RWPE2 (cell line): ENCODE data around the gene RAPGEF4.

ENCODE experiments used
- ATAC-seq: fragments of 200-7000 bp; cut with Tn5 transposase; 3 replicates; pipeline ENCODE4 v1.9.1; 2021; ENCODE audit warnings: low read depth
- DNase-seq: peaks from one replicate; pipeline ENCODE4 v3.0.0-alpha.2; 2020; ENCODE audit warnings: low spot score
- H3K27ac ChIP-seq: fragments of 450-650 bp; 2 replicates; pipeline ENCODE4 v1.5.1; 2017; ENCODE audit warnings: mild to moderate bottlenecking; ENCODE audit not compliant: poor library complexity, severe bottlenecking
- H3K27me3 ChIP-seq: fragments of 250-450 bp; sonication (Bioruptor Pico); 2 replicates; pipeline ENCODE4 v1.5.1; 2021; ENCODE audit warnings: mild to moderate bottlenecking, moderate library complexity; ENCODE audit not compliant: insufficient read depth, poor library complexity, severe bottlenecking
- H3K36me3 ChIP-seq: fragments of 250-450 bp; sonication (Bioruptor Pico); 2 replicates; pipeline ENCODE4 v1.5.1; 2020; ENCODE audit warnings: low read depth, mild to moderate bottlenecking, moderate library complexity
- H3K4me1 ChIP-seq: fragments of 250-450 bp; sonication (Bioruptor Pico); 2 replicates; pipeline ENCODE4 v1.5.1; 2021; ENCODE audit warnings: mild to moderate bottlenecking, moderate library complexity; ENCODE audit not compliant: insufficient read depth, poor library complexity, severe bottlenecking
- H3K4me3 ChIP-seq: fragments of 250-450 bp; sonication (Bioruptor Pico); 2 replicates; pipeline ENCODE4 v1.5.1; 2021; ENCODE audit warnings: mild to moderate bottlenecking, moderate library complexity; ENCODE audit not compliant: severe bottlenecking
- H3K9me3 ChIP-seq: fragments of 250-450 bp; sonication (Bioruptor Pico); 2 replicates; pipeline ENCODE4 v1.5.1; 2021; ENCODE audit warnings: mild to moderate bottlenecking, moderate library complexity; ENCODE audit not compliant: severe bottlenecking
- TF ChIP-seq, protein P1 (sequence below): fragments of 450-650 bp; IDR thresholded peaks from one replicate; pipeline ENCODE4 v1.5.1; 2017; ENCODE audit warnings: mild to moderate bottlenecking, moderate library complexity; ENCODE audit not compliant: poor library complexity, severe bottlenecking

The RAPGEF4 gene

GRCh38 chr2:173001664-173002604, 266.3 kb downstream of the RAPGEF4 start:
- DNase-seq = no peak

DNA sequence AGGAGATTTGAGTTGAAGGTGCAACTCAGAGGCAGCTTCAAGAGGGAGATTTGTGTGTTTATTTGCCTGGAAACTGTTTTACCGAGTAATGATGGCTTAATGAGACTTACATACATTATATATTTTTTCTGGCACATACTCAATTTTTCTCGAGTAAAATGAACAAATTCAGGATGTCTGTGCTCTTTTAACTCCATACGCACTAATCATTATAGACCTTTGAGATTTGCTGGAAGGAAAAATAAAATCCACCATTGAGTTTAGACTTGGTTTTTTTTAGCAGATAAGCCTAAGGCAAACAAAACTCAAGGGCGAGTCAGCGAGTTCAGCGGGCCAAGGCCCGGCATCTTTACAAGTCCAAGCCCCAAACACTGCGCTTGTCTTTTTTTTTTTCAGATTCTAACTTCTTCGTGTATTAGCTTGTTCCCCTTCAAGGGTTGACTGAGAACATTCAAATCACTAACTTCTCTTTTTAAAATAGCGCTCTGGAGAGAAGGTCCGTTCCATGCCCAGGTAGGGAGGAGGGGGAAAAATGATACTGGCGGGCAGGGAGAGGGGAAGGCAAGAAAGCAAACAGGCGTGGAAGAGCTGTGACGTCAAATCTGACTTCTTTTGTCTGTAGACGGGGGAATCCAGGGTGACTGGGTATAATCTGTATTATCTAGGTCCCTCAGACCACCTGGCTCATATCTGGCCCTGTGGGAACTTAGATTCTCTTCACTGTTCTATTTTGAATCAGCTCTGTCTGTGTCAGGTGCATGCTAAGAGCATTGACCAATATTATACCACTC, 267.3 kb downstream of the RAPGEF4 start:
- no peak overlapping the region for H3K4me3 ChIP-seq
- peaks cover 21% of the 10 kb centered on the region for H3K4me1 ChIP-seq
- no peaks in the 10 kb centered on the region for H3K27me3 ChIP-seq
- TF ChIP-seq, protein P1, sequence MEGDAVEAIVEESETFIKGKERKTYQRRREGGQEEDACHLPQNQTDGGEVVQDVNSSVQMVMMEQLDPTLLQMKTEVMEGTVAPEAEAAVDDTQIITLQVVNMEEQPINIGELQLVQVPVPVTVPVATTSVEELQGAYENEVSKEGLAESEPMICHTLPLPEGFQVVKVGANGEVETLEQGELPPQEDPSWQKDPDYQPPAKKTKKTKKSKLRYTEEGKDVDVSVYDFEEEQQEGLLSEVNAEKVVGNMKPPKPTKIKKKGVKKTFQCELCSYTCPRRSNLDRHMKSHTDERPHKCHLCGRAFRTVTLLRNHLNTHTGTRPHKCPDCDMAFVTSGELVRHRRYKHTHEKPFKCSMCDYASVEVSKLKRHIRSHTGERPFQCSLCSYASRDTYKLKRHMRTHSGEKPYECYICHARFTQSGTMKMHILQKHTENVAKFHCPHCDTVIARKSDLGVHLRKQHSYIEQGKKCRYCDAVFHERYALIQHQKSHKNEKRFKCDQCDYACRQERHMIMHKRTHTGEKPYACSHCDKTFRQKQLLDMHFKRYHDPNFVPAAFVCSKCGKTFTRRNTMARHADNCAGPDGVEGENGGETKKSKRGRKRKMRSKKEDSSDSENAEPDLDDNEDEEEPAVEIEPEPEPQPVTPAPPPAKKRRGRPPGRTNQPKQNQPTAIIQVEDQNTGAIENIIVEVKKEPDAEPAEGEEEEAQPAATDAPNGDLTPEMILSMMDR = no peak
- 0 out of 3 replicates have a peak, but pooled peaks have one; percentile 21 for ATAC-seq
- H3K9me3 ChIP-seq = no peaks in the 10 kb centered on the region
- no peak for DNase-seq
- H3K36me3 ChIP-seq = no peaks in the 10 kb centered on the region
- no peak overlapping the region for H3K27ac ChIP-seq

More at GRCh38 chr2:173001664-173002604, 266.3 kb downstream of the RAPGEF4 start:
- no peak overlapping the region for H3K4me3 ChIP-seq
- H3K27ac ChIP-seq = no peak overlapping the region
- H3K36me3 ChIP-seq = no peaks in the 10 kb centered on the region
- no peaks in the 10 kb centered on the region for H3K9me3 ChIP-seq
- H3K27me3 ChIP-seq = no peaks in the 10 kb centered on the region
- ATAC-seq = no peak
- peaks cover 25% of the 10 kb centered on the region for H3K4me1 ChIP-seq
- TF ChIP-seq, protein P1 = no peak

- H3K4me3 ChIP-seq = no peak overlapping the region
- H3K27ac ChIP-seq = no peak overlapping the region
- TF ChIP-seq, protein P1 = no peak
- no peaks in the 10 kb centered on the region for H3K9me3 ChIP-seq
- H3K4me1 ChIP-seq = no peaks in the 10 kb centered on the region
- H3K36me3 ChIP-seq = no peaks in the 10 kb centered on the region
- DNase-seq = no peak
- no peaks in the 10 kb centered on the region for H3K27me3 ChIP-seq
- no peak for ATAC-seq
Measured at GRCh38 chr2:173008786-173009185, 273.1 kb downstream of the RAPGEF4 start.

DNA sequence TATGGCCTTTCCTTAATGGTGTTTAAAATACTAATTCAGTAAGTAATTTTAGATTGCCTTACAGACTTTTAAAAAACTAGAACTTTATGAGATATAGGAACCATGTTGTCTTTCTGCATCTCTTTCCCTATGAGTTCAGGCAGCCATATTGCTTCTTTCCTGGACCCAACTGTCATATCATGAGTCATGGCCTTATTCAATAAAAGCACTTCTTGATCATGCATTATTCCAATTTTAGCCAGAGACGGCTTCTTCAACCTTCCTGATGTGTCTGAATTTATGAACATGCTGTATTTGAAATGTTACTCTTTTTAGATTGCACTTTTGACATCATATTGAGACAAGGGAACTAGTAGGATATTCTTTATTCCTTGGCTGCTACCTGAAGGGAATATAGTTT, 274.6 kb downstream of the RAPGEF4 start:
- Histone ChIP-seq H3K36me3 (no peaks in the 10 kb centered on the region), H3K4me1 (no peaks in the 10 kb centered on the region), H3K27me3 (no peaks in the 10 kb centered on the region), H3K27ac (no peak overlapping the region), H3K4me3 (no peak overlapping the region), H3K9me3 (no peaks in the 10 kb centered on the region)
- ATAC-seq (no peak), DNase-seq (no peak)
- TF ChIP-seq, protein P1 = no peak
